Activated T-helper 1 cell treated with anti-CD3 and anti-CD28 coated beads, Interleukin-2, amount 50 U/mL, for 16 hours (primary cell): Measurements from ENCODE around the gene HHIP.

Experiments used
- DNase-seq, 2 donors: peaks; one replicate each; pipeline ENCODE4 v3.0.0-alpha.2; 2020; ENCODE audit warnings: low read depth in 1 of 2, low spot score in 1 of 2

Gene HHIP

GRCh38 chr4:144653781-144654545 lies 8.0 kb downstream of the HHIP start:
- no peak for DNase-seq

- no peak for DNase-seq
Observed at GRCh38 chr4:144655491-144655890, 9.5 kb downstream of the HHIP start.

- DNase-seq: no peak
Observed at GRCh38 chr4:144656850-144657249, 10.9 kb downstream of the HHIP start.

GRCh38 chr4:144658015-144658567 lies 12.1 kb downstream of the HHIP start:
- DNase-seq: no peak

- DNase-seq: no peak
Observed at GRCh38 chr4:144658903-144659302, 12.9 kb downstream of the HHIP start.

- no peak for DNase-seq
Observed at GRCh38 chr4:144659447-144659846, 13.5 kb downstream of the HHIP start.

- DNase-seq: no peak
Observed at GRCh38 chr4:144663834-144664475, 18.0 kb downstream of the HHIP start.

GRCh38 chr4:144666539-144667175 lies 20.7 kb downstream of the HHIP start:
- no peak for DNase-seq

GRCh38 chr4:144667500-144667899 lies 21.5 kb downstream of the HHIP start:
- no peak for DNase-seq

GRCh38 chr4:144670776-144671175 lies 24.8 kb downstream of the HHIP start:
- DNase-seq: no peak

GRCh38 chr4:144674711-144675110 lies 28.8 kb downstream of the HHIP start:
- no peak for DNase-seq

GRCh38 chr4:144681806-144682205 lies 35.9 kb downstream of the HHIP start:
- DNase-seq: no peak

- no peak for DNase-seq
Observed at GRCh38 chr4:144683516-144683915, 37.6 kb downstream of the HHIP start.

- no peak for DNase-seq
Observed at GRCh38 chr4:144685911-144686310, 40.0 kb downstream of the HHIP start.

GRCh38 chr4:144686921-144687320 lies 41.0 kb downstream of the HHIP start:
- no peak for DNase-seq

GRCh38 chr4:144687466-144687865 lies 41.5 kb downstream of the HHIP start:
- no peak for DNase-seq

- DNase-seq: no peak
Observed at GRCh38 chr4:144688035-144688569, 42.1 kb downstream of the HHIP start.

- DNase-seq: no peak
Observed at GRCh38 chr4:144689125-144689524, 43.2 kb downstream of the HHIP start.

GRCh38 chr4:144695721-144696120 lies 49.8 kb downstream of the HHIP start:
- no peak for DNase-seq

- no peak for DNase-seq
Observed at GRCh38 chr4:144696376-144696775, 50.4 kb downstream of the HHIP start.

GRCh38 chr4:144699565-144699964 lies 53.6 kb downstream of the HHIP start:
- DNase-seq: no peak
